Activated T-helper 2 cell treated with anti-CD3 and anti-CD28 coated beads, Interferon-gamma antibody, Interleukin-2, Interleukin-4, amounts not matched to agents 10 μg/mL and 5 μg/mL and 100 μg/mL, durations not matched to agents 14 hours and 24 hours and 36 hours (primary cell): ENCODE measurements around the gene KHDRBS1. TPM values are rescaled to one million over a fixed set of nuclear protein-coding genes. Genes with fewer than 3 reads are reported as not detected.

Source experiments
- DNase-seq: peaks from one replicate; pipeline ENCODE4 v3.0.0; 2021; ENCODE audit warnings: low spot score
- H3K27ac Mint-ChIP-seq: one replicate; pipeline ENCODE4 v1.8.0; 2021; ENCODE audit warnings: mixed read lengths
- H3K27me3 Mint-ChIP-seq: one replicate; pipeline ENCODE4 v1.8.0; 2021; ENCODE audit warnings: low read depth, mixed read lengths
- H3K36me3 Mint-ChIP-seq: one replicate; pipeline ENCODE4 v1.8.0; 2021; ENCODE audit warnings: low read depth, mixed read lengths
- H3K4me1 Mint-ChIP-seq: one replicate; pipeline ENCODE4 v1.8.0; 2021; ENCODE audit warnings: low read depth, mixed read lengths
- H3K4me3 Mint-ChIP-seq: one replicate; pipeline ENCODE4 v1.8.0; 2021; ENCODE audit warnings: low read depth, mild to moderate bottlenecking, moderate library complexity, mixed read lengths
- H3K9me3 Mint-ChIP-seq: one replicate; pipeline ENCODE4 v1.8.0; 2021; ENCODE audit warnings: mixed read lengths
- intact Hi-C: fragments of 100-400 bp; cut with micrococcal nuclease; formaldehyde crosslinking; loops from one replicate; pipeline ENCODE4 v1.15.1; 2023
- total RNA-seq: library from RNA; stranded (reverse); gene quantifications from 2 replicates; pipeline ENCODE4 v1.2.3, GENCODE V29; 2022

KHDRBS1 gene
- total RNA-seq, 1 donor from 2014 or later: 178 TPM

DNA sequence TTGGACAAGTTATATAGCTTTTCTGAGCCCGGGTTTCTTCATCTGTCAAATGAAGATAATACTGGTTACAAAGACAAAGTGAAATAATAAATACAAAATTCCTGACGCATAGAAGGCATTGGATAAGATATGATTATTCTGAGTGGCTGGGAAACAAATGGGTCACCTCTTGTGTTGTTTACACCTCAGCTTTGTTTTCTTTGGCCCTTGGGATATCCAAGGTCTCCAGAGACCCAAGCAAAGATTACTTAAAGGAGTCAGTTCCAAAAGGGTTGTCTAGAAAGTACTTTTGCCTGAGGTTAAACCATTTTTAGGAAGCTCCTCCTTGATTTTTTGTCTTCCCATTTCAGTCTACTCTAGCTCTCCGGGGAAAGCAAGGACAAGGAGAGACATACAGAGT lies 9.7 kb downstream of the KHDRBS1 start:
- no peaks in the 10 kb centered on the region for H3K27me3 Mint-ChIP-seq
- intact Hi-C loops: no loop called here
- no peak overlapping the region for H3K4me3 Mint-ChIP-seq
- H3K36me3 Mint-ChIP-seq: peaks cover 39% of the 10 kb centered on the region
- DNase-seq: no peak
- H3K27ac Mint-ChIP-seq: peak overlapping the region; percentile 14
- peaks cover 24% of the 10 kb centered on the region for H3K4me1 Mint-ChIP-seq
- H3K9me3 Mint-ChIP-seq: no peaks in the 10 kb centered on the region

DNA sequence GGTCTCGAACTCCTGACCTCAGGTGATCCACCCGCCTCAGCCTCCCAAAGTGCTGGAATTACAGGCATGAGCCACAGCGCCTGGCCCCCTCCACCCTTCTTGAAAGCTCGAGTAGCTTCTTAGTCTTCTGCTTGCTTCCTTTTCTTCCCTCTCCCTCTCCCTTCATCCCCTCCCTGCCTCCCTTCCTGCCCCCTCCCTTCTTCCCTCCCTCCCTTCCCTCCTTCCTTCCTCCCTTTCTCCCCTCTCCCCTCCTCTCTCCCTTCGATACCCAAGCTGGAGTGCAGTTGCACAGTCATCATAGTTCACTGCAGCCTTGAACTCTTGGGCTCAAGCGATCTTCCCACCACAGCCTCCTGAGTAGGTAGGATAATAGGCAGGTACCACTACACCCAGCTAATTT lies 11.8 kb downstream of the KHDRBS1 start:
- no peak overlapping the region for H3K27ac Mint-ChIP-seq

DNA sequence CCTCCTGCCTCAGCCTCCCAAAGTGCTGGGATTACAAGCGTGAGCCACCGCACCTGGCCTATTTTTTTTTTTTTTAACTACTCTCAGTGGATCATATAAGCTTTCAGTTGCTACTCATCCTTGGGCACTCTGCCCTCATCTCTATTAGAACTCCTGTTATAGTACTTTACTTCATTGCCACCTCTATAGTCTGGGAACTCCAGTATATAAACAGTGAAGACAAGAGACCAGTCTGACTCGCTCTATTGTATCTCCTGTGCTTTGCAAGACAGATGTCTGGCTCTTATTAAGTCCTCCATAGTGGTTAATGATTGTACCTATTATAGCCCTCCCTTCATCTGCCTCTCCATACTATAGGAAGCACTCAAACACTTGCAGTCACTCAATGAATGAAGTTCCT lies 15.1 kb downstream of the KHDRBS1 start:
- Mint-ChIP-seq H3K4me3 (no peak overlapping the region), H3K36me3 (peaks cover 51% of the 10 kb centered on the region), H3K9me3 (no peaks in the 10 kb centered on the region), H3K27me3 (no peaks in the 10 kb centered on the region), H3K27ac (no peak overlapping the region), H3K4me1 (peaks cover 26% of the 10 kb centered on the region)
- intact Hi-C loops: no loop called here
- DNase-seq: no peak

More for the DNA sequence above, 11.8 kb downstream of the KHDRBS1 start:
- H3K4me1 Mint-ChIP-seq: peaks cover 29% of the 10 kb centered on the region
- no peak overlapping the region for H3K4me3 Mint-ChIP-seq
- intact Hi-C loops: no loop called here
- H3K36me3 Mint-ChIP-seq: peaks cover 51% of the 10 kb centered on the region
- no peaks in the 10 kb centered on the region for H3K27me3 Mint-ChIP-seq
- no peak for DNase-seq
- no peaks in the 10 kb centered on the region for H3K9me3 Mint-ChIP-seq

DNA sequence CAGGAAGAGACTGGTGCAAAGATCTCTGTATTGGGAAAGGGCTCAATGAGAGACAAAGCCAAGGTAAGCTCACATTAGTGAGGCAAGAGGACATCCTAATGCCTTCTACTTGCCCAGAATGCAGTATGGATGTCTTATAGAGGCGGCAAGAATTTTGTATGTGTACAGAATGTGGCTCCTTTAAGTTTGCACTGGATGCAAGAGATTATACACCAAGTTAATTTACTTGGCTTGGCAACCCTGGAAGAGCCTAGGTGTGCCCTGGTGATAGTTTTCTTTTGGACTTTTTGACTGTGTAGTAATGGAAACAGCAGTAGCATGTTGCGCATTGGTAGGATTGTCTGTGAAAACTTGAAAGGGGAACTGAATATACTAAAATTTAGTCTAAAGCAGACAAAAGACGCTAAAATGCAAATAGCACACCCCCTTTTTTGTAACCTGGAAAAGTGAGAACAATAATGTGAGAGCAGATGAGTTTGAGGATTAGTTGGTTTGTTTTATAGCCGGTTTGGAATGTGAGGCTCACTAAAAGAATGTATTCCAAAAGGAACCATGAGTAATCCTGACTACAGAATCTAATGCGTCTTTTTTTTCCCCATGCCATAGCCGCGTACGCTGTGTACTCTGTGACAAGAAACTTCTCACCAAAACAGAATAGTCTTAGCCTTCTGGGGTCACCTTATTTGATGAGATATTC lies 18.1 kb downstream of the KHDRBS1 start:
- peaks cover 66% of the 10 kb centered on the region for H3K36me3 Mint-ChIP-seq
- H3K4me3 Mint-ChIP-seq: no peak overlapping the region
- H3K4me1 Mint-ChIP-seq: peaks cover 29% of the 10 kb centered on the region
- no peaks in the 10 kb centered on the region for H3K27me3 Mint-ChIP-seq
- DNase-seq: no peak
- peak overlapping the region; percentile 8 for H3K27ac Mint-ChIP-seq
- H3K9me3 Mint-ChIP-seq: no peaks in the 10 kb centered on the region
- intact Hi-C loops: no loop called here

DNA sequence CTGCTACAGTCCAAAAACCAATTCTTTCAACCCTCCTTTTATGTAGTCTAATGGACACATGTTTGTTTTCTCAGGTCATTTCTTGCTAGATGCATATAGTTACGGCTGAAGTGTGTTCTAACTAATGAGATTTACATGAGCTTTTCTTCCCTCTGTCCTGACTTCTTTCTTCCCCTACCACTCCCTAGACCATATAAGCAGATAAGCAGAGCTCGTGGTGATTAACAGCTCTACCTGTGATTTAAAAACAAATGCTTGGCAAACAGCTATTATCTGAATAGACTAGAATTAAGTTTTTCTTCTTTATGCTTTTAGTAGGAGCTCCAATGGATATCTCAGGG lies 18.6 kb downstream of the KHDRBS1 start:
- no peak for DNase-seq
- H3K9me3 Mint-ChIP-seq: no peaks in the 10 kb centered on the region
- H3K27me3 Mint-ChIP-seq: no peaks in the 10 kb centered on the region
- intact Hi-C loops: no loop called here
- peaks cover 68% of the 10 kb centered on the region for H3K36me3 Mint-ChIP-seq
- H3K27ac Mint-ChIP-seq: peak overlapping the region; percentile 8
- H3K4me3 Mint-ChIP-seq: no peak overlapping the region
- H3K4me1 Mint-ChIP-seq: peaks cover 26% of the 10 kb centered on the region

DNA sequence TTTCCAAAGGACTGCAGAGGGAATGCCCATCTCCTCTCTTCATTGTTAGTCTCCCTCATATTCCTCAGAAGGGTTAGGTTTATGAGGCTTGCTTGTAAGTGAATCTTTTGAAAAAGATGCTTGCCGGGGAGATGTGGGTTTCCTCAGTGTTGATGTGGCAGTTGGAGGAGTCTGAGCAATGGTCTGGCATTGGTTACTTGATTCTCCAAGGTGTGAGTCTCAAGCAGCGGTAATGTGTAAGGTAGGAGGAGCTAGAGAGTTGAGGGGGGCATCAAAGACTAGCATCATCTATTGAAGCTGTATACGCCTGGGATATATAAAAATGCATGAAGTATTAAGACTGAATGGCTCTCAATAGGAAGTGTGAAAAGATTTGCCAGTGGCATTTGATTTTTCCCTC lies 21.5 kb downstream of the KHDRBS1 start:
- H3K9me3 Mint-ChIP-seq: no peaks in the 10 kb centered on the region
- H3K4me3 Mint-ChIP-seq: no peak overlapping the region
- H3K27ac Mint-ChIP-seq: peak overlapping the region; percentile 56
- H3K27me3 Mint-ChIP-seq: no peaks in the 10 kb centered on the region
- H3K4me1 Mint-ChIP-seq: peaks cover 17% of the 10 kb centered on the region
- DNase-seq: no peak
- H3K36me3 Mint-ChIP-seq: peaks cover 79% of the 10 kb centered on the region
- intact Hi-C loops: no loop called here

DNA sequence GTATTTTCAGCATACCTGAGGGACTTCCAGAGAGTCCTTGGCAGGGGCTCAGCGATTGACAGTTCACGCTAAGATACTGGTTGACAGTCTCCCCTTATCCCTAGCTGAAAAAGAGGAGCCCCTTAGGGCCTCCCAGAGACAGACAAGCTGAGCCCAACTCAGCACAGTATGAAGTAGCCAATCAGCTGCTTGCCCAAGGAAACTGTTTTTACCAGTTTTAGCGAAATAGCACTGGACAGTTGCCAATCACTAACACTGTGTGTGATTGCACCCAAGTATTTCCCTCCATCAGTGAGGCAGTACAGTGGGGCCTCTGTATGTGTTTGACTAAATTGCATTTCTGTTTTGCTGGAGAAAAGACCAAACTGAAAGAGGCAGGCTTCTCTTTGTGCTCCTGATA lies 27.0 kb downstream of the KHDRBS1 start:
- intact Hi-C loops: no loop called here
- no peak for DNase-seq
- H3K4me1 Mint-ChIP-seq: peaks cover 6% of the 10 kb centered on the region
- peaks cover 71% of the 10 kb centered on the region for H3K36me3 Mint-ChIP-seq
- no peak overlapping the region for H3K4me3 Mint-ChIP-seq
- no peaks in the 10 kb centered on the region for H3K9me3 Mint-ChIP-seq
- H3K27ac Mint-ChIP-seq: no peak overlapping the region
- no peaks in the 10 kb centered on the region for H3K27me3 Mint-ChIP-seq

DNA sequence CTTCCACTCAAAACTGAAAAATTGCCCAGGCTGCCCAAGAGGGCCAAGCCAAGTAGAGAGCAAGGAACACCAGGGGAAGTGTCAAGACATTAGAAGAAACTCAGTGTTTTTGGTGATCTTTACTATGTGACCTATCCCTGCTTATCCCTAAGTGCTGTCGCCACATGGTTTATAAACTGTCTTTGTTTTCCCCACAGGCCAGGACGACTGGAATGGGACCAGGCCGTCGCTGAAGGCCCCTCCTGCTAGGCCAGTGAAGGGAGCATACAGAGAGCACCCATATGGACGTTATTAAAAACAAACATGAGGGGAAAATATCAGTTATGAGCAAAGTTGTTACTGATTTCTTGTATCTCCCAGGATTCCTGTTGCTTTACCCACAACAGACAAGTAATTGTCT lies 28.7 kb downstream of the KHDRBS1 start:
- Mint-ChIP-seq H3K27ac (no peak overlapping the region), H3K4me1 (peaks cover 6% of the 10 kb centered on the region), H3K9me3 (no peaks in the 10 kb centered on the region), H3K4me3 (no peak overlapping the region), H3K27me3 (no peaks in the 10 kb centered on the region), H3K36me3 (peaks cover 71% of the 10 kb centered on the region)
- intact Hi-C loops: no loop called here
- DNase-seq: no peak

DNA sequence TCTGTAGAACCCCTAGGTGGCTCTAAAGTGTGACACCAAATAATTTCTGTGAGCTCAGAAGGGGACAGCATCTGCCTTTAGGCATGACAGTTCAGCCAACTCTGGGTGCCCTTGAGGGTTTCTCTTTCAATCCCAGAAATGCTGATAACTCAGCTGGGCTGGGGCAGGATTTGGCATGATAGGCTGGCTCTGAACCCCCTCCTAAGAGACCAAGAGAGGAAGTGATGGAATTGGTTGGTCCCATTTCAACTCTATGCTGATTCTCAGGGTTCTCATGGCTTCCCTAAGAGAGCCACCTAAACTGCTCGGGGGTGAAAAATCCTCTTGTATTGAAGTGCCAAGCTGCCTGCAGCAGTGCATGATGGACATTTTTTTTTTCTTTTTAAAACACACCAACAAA lies 30.6 kb downstream of the KHDRBS1 start:
- intact Hi-C loops: no loop called here
- no peak overlapping the region for H3K27ac Mint-ChIP-seq
- H3K9me3 Mint-ChIP-seq: no peaks in the 10 kb centered on the region
- peaks cover 6% of the 10 kb centered on the region for H3K4me1 Mint-ChIP-seq
- H3K36me3 Mint-ChIP-seq: peaks cover 76% of the 10 kb centered on the region
- DNase-seq: no peak
- H3K27me3 Mint-ChIP-seq: no peaks in the 10 kb centered on the region
- no peak overlapping the region for H3K4me3 Mint-ChIP-seq

DNA sequence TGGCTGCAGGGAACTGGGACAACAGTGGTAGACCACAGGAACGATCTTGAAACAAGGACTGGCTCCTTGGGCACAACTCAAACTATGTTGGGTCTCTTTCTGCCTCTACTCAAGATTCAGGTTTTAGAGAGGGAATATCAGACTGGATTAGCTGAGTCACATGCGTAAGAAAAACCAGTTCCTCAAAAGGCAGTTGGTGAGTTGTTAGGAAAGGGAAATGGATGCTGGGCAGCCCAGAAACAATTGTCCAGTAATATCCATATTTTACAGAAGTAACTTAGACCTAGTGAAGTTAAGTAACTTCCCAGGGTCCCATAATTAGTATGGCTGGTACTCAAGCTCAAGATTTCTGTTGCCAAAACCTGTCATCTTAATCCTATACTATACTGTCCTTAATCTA lies 32.1 kb downstream of the KHDRBS1 start:
- no peak for DNase-seq
- Mint-ChIP-seq H3K4me3 (no peak overlapping the region), H3K9me3 (no peaks in the 10 kb centered on the region), H3K36me3 (peaks cover 74% of the 10 kb centered on the region), H3K27me3 (no peaks in the 10 kb centered on the region), H3K27ac (no peak overlapping the region), H3K4me1 (peaks cover 5% of the 10 kb centered on the region)
- intact Hi-C loops: no loop called here

DNA sequence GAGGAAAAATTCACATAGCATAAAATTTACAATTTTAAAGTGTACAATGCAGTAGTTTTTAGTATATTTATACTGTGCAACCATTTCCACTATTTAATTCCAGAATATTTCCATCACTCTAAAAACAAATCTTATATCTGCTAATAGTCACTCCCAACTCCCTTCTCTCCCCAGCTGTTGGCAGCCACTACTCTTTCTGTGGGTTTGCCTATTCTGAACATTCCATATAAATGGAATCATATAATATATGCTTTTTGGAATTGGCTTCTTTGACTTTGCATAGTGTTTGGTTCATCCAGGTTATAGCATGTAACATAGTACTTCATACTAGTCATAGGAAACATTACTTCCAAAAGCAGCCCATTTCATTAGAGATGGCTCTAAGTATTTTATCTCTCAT lies 34.0 kb downstream of the KHDRBS1 start:
- Mint-ChIP-seq H3K36me3 (peaks cover 73% of the 10 kb centered on the region), H3K9me3 (no peaks in the 10 kb centered on the region), H3K27me3 (no peaks in the 10 kb centered on the region), H3K27ac (no peak overlapping the region), H3K4me3 (no peak overlapping the region), H3K4me1 (peaks cover 6% of the 10 kb centered on the region)
- DNase-seq: no peak
- intact Hi-C loops: no loop called here

DNA sequence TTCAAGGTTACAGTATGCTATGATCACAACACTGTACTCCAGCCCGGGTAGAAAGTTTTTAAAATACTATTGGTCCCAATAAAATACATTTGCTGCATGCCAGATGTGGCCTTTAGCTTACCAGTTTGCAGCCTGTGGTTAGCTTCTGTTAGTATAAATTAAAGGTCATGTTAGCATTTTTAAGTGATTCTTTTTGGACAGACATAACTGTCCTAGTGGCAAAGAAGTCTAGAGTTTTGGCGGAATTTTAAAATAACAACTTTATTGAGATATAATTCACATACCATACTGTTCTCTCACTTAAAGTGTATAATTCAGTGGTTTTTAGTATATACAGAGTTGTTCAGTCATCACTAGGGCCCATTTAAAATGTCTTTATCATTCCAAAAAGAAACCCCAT lies 34.8 kb downstream of the KHDRBS1 start:
- Mint-ChIP-seq H3K4me3 (no peak overlapping the region), H3K27ac (no peak overlapping the region), H3K9me3 (no peaks in the 10 kb centered on the region), H3K4me1 (peaks cover 6% of the 10 kb centered on the region), H3K27me3 (no peaks in the 10 kb centered on the region), H3K36me3 (peaks cover 79% of the 10 kb centered on the region)
- intact Hi-C loops: no loop called here
- DNase-seq: no peak

DNA sequence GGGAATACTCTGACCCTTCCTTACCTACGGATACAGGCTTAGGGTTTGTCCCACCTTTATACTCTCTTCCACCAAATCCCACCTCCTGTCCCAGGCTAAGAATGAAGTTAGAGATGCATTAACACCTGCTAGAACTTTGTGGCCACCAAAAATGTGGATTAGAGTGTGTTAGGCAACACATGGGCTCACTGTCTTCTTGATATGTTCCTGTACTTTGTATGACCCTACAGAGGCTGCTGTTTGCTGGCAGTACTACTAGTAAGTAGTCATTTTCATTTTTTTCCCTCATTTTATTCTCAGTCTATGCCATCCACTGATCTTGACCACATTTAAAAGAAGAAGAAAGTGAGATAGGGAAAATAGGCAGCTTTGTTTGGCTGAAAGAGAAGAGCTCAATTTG lies 38.0 kb downstream of the KHDRBS1 start:
- Mint-ChIP-seq H3K4me3 (no peak overlapping the region), H3K36me3 (peaks cover 80% of the 10 kb centered on the region), H3K27me3 (no peaks in the 10 kb centered on the region), H3K9me3 (no peaks in the 10 kb centered on the region), H3K27ac (no peak overlapping the region), H3K4me1 (peaks cover 6% of the 10 kb centered on the region)
- no peak for DNase-seq
- intact Hi-C loops: no loop called here

DNA sequence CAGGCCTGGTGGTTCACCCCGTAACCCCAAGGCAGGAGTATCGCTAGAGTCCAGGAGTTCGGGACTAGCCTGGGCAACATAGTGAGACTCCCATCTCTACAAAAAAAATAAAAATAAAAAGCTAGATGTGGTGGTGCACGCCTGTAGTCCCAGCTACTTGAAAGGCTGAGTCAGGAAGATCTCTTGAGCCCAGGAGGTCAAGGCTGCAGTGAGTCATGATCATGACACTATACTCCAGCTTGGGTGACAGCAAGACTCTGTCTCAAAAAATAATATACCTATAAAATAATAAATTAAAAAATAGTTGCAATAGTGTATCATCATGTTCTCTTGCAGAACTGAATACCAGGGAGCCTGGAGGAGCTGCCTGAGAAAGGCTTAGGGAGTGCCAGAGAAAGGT lies 39.2 kb downstream of the KHDRBS1 start:
- Mint-ChIP-seq H3K4me3 (no peak overlapping the region), H3K36me3 (peaks cover 73% of the 10 kb centered on the region), H3K27ac (no peak overlapping the region), H3K4me1 (peaks cover 5% of the 10 kb centered on the region), H3K27me3 (no peaks in the 10 kb centered on the region), H3K9me3 (no peaks in the 10 kb centered on the region)
- intact Hi-C loops: no loop called here
- no peak for DNase-seq
